UCSD-AML1 (cell line): Measurements from ENCODE around the gene MTG2.

Experiments used
- DNase-seq: peaks from one replicate; lab custom pipeline; 2025; ENCODE audit not compliant: unreplicated experiment; lab: John Stamatoyannopoulos, UW

The MTG2 gene

GRCh38 chr20:62182469-62183425, at the start of gene MTG2:
Gene MTG2 (plus strand): TSS chr20:62183028. CDS start chr20:62193421, 10,393 bp downstream.
- peak; percentile 96 for DNase-seq

GRCh38 chr20:62133051-62133845, 49.6 kb upstream of the MTG2 start:
- DNase-seq = peak; percentile 54

GRCh38 chr20:62133864-62134263, 49.0 kb upstream of the MTG2 start:
- no peak for DNase-seq

- no peak for DNase-seq
Observed at GRCh38 chr20:62134735-62135231, 48.0 kb upstream of the MTG2 start.

- no peak for DNase-seq
Observed at GRCh38 chr20:62135573-62136266, 47.1 kb upstream of the MTG2 start.

- peak; percentile 81 for DNase-seq
Observed at GRCh38 chr20:62136283-62137091, 46.3 kb upstream of the MTG2 start.

GRCh38 chr20:62137092-62137384, 45.8 kb upstream of the MTG2 start:
- DNase-seq = no peak

GRCh38 chr20:62137478-62138203, 45.2 kb upstream of the MTG2 start:
- no peak for DNase-seq

GRCh38 chr20:62138204-62138543, 44.7 kb upstream of the MTG2 start:
- DNase-seq = no peak

- no peak for DNase-seq
Observed at GRCh38 chr20:62138912-62139311, 43.9 kb upstream of the MTG2 start.

GRCh38 chr20:62139636-62140035, 43.2 kb upstream of the MTG2 start:
- DNase-seq = no peak

- no peak for DNase-seq
Observed at GRCh38 chr20:62141043-62141396, 41.8 kb upstream of the MTG2 start.

- no peak for DNase-seq
Observed at GRCh38 chr20:62141397-62142251, 41.2 kb upstream of the MTG2 start.

- DNase-seq = no peak
Observed at GRCh38 chr20:62142252-62143080, 40.4 kb upstream of the MTG2 start.

- DNase-seq = peak; percentile 92
Observed at GRCh38 chr20:62143081-62143956, 39.5 kb upstream of the MTG2 start, which contains the start of the genes PSMA7 and SS18L1. Gene PSMA7 (minus strand): TSS chr20:62143394. CDS start chr20:62143303, 91 bp downstream. Gene SS18L1 (plus strand): TSS chr20:62143769. CDS start chr20:62143821, 52 bp downstream.

GRCh38 chr20:62143957-62144825, 38.6 kb upstream of the MTG2 start:
- DNase-seq = peak; percentile 64
